GM12875 (cell line): Measurements from ENCODE around the gene CDH18.

Experiments
- H3K4me3 ChIP-seq: one replicate; pipeline ENCODE4 v1.5.1; 2011; ENCODE audit warnings: low read depth, low read length, control low read depth
- TF ChIP-seq, protein P1 (sequence below): IDR thresholded peaks from 2 replicates; pipeline ENCODE4 v1.5.1; 2011; ENCODE audit warnings: low read depth, mild to moderate bottlenecking, control low read depth, inconsistent platforms, low read length, moderate library complexity, borderline replicate concordance; ENCODE audit not compliant: insufficient read depth

Gene CDH18

DNA sequence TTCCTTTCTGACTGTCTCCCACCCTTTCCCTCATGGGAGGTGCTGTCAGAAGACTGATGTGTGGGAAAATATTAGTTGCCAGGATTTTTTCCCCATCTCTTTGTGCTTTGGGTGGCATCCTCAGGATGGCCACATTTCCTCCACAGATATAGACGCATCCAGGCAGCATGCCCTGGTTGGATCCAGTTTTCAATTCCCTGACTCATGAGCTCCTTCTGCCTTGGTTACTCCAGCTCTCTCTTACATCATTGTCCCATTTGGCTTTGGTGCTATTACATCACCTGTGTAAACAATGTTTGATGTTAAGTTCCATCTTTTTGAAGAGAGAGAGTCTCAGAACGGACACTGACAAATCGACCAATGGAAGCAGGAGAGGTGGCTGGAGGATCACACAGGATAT is 302.5 kb downstream of the CDH18 start:
- TF ChIP-seq, protein P1, sequence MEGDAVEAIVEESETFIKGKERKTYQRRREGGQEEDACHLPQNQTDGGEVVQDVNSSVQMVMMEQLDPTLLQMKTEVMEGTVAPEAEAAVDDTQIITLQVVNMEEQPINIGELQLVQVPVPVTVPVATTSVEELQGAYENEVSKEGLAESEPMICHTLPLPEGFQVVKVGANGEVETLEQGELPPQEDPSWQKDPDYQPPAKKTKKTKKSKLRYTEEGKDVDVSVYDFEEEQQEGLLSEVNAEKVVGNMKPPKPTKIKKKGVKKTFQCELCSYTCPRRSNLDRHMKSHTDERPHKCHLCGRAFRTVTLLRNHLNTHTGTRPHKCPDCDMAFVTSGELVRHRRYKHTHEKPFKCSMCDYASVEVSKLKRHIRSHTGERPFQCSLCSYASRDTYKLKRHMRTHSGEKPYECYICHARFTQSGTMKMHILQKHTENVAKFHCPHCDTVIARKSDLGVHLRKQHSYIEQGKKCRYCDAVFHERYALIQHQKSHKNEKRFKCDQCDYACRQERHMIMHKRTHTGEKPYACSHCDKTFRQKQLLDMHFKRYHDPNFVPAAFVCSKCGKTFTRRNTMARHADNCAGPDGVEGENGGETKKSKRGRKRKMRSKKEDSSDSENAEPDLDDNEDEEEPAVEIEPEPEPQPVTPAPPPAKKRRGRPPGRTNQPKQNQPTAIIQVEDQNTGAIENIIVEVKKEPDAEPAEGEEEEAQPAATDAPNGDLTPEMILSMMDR: no peak
- H3K4me3 ChIP-seq: no peak overlapping the region

DNA sequence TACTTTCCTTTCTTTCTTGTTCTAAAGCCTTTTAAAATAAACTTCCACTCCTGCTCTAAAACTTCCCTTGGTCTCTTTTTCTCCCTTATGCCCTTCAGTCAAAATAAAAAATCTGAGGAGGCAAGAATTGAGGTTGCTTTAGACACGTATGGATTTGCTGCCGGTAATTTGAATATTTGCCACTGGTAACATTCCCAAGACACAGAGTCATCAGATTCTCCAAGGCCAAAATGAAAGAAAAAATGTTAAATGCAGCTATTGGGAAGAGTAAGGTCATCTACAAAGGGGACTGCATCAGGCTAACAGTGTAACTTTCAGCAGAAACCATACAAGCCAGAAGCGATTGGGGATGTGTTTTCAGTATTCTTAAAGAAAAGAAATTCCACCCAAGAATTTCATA is 311.1 kb downstream of the CDH18 start:
- TF ChIP-seq, protein P1: no peak
- no peak overlapping the region for H3K4me3 ChIP-seq

DNA sequence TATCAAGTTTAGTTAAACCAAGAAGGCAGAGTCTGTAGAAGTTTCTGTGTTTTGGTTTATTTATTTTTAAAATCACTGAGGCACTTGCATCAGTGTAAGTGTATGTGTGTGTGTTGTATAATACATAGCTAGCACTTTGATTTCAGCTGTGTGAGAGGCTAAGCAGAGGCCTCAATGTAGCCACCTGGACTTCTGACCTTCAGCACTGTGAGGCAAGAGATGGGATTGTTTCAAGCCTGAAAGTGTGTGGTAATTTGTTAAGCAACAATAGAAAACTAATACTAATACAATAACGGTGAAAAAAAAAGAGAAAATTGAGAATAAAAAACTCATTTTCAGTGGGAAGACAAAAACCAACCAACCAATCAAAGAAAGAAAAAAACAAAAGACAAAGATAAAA is 327.3 kb downstream of the CDH18 start:
- H3K4me3 ChIP-seq: no peak overlapping the region
- TF ChIP-seq, protein P1: no peak

DNA sequence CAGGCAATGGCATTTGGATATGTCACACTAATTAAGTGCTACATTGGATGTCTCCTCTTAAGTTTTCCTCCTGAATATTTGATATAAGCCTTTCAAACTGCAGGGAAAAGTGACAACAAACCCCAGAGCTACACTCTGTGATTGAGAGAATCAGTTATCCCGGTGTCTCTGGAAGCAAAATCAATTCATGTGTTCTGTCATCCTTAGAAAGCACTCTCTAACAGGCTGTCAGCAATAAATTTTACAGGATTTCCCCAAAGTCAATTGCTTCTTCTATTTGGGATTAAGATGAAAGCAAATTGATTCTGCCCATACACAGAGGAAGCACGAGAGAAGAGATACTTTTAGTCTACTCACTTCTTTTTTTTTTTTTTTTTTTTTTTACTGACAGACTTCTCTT is 332.4 kb downstream of the CDH18 start:
- TF ChIP-seq, protein P1: no peak
- H3K4me3 ChIP-seq: no peak overlapping the region

DNA sequence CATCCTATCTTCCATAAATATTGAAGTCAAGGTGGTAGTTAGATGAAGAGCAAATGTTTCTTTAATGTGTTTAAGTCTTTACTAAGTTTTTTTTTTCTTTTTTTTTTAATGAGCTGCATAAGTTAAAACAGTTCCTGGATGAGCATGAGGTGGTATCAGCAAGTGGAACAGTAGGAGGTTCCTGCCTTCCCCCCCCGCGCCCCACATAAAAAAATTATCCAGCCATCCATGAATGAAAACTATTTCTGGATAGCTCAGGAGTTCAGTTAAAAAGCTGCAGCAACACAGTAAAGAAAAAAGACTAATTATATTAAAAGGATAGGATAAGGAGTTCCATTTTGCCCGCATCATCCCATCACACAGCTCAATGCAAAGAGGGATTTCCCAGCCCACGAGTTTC is 349.5 kb downstream of the CDH18 start:
- TF ChIP-seq, protein P1: no peak
- H3K4me3 ChIP-seq: no peak overlapping the region

DNA sequence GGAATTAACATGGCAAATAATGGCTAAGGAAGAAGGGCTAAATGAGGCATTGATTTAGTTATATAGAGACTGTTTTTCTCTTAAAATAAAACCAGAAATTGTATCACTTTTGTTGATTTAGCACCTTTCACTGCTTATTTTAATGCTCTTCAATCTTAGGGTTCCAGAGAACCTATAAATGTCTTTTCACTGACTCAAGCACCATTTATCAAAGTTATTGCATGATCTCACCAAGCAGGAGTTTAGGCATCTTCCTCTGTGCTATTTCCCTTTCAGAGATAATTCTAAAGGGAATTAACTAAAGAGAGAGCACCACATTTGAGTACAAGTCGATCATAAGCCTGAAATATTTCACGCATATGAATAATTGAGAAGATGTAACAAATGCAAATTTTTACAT is 357.1 kb downstream of the CDH18 start:
- TF ChIP-seq, protein P1: no peak
- H3K4me3 ChIP-seq: no peak overlapping the region

DNA sequence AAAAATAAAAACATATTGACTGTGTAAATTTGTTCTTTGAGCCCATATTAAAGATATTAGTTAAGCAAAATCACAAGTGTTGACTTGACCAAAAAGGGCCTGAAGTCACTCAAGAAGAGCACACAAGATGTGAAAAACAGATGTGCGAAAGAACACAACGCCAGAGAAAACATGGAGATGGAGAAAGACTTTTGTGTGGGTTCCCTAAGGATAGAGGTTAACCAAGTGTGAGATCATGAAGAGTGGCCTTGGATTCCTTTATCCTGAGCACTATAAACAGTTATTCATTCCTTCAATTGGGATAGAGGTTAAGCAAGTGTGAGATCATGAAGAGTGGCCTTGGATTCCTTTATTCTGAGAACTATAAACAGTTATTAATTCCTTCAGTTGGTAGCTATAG is 361.8 kb downstream of the CDH18 start:
- TF ChIP-seq, protein P1: no peak
- no peak overlapping the region for H3K4me3 ChIP-seq
